Left lung (tissue), 10 donors: ENCODE data around the gene SLC49A4. TPM values are rescaled to one million over a fixed set of nuclear protein-coding genes. Genes with fewer than 3 reads are reported as not detected.

Experiments used
- ATAC-seq: fragments of 200-7000 bp; cut with Tn5 transposase; one replicate; pipeline ENCODE4 v1.9.1; 2020; ENCODE audit warnings: moderate library complexity
- DNase-seq, 4 donors: peaks; one replicate each; pipeline ENCODE4 v3.0.0-alpha.2; 2013 to 2020
- H3K27ac ChIP-seq, 2 donors: fragments of 200-600 bp; sonication (generic) in 1 of 2; one replicate each; pipeline versions ENCODE4 v1.5.0 to v1.8.0; 2020 to 2021
- H3K27me3 ChIP-seq, 2 donors: fragments of 200-600 bp; sonication (generic) in 1 of 2; one replicate each; pipeline versions ENCODE4 v1.5.0 to v1.8.0; 2020 to 2021
- H3K36me3 ChIP-seq, 2 donors: fragments of 200-600 bp; sonication (generic) in 1 of 2; one replicate each; pipeline versions ENCODE4 v1.5.0 to v1.8.0; 2020 to 2021
- H3K4me1 ChIP-seq, 2 donors: fragments of 200-600 bp; one replicate each; pipeline ENCODE4 v1.8.0; 2021
- H3K4me3 ChIP-seq, 2 donors: fragments of 200-600 bp; sonication (generic) in 1 of 2; one replicate each; pipeline versions ENCODE4 v1.5.0 to v1.8.0; 2020 to 2021; ENCODE audit warnings: mild to moderate bottlenecking in 1 of 2
- H3K9me3 ChIP-seq, 2 donors: fragments of 200-600 bp; sonication (generic) in 1 of 2; one replicate each; pipeline versions ENCODE4 v1.5.0 to v1.8.0; 2020 to 2021
- CTCF ChIP-seq, 2 donors: fragments of 200-600 bp; sonication (generic) in 1 of 2; IDR thresholded peaks; one replicate each; pipeline versions ENCODE4 v1.5.0 to v1.8.0; 2021; ENCODE audit warnings: antibody characterized with exemption in 2 of 2
- intact Hi-C, 2 donors: fragments of 100-400 bp; cut with DNase I; formaldehyde crosslinking; loops; one replicate each; pipeline versions ENCODE4 v1.11.2 to v1.14.2; 2022
- polyA plus RNA-seq, 6 donors: library from polyadenylated mRNA; unstranded; fragments of 120-200 nt; gene quantifications; one replicate each; pipeline ENCODE4 v1.2.1, GENCODE V29; 2013; ENCODE audit not compliant: insufficient read length in 6 of 6
- total RNA-seq, 2 donors: library from RNA; stranded (reverse); fragmentation: NEBNext Ultra II Directional; extraction: Animal tissue kit (Norgen Biotek cat#: 25700); gene quantifications; one replicate each; pipeline ENCODE4 v1.2.1, GENCODE V29; 2021
- donor health status: DM: no; HTN: yes; CAD: no.
- donor health status: DM: no; HTN: no; CAD: no.

SLC49A4 gene
- total and polyA plus RNA-seq, 8 donors: 9.6 to 19.2 (median 10.9) TPM

GRCh38 chr3:122843604-122844003 lies 48.7 kb downstream of the SLC49A4 start:
- Histone ChIP-seq H3K4me3 (no peak overlapping the region), H3K27ac (no peak overlapping the region), H3K27me3 (no peaks in the 10 kb centered on the region), H3K9me3 (no peaks in the 10 kb centered on the region), H3K36me3 (peaks cover 0 to 19% of the 10 kb centered on the region in 2 donors), H3K4me1 (no peaks in the 10 kb centered on the region)
- no peak for DNase-seq
- intact Hi-C loops: no loop called here
- no peak for TF ChIP-seq CTCF (IDR thresholded peaks at IDR 0.05)
- no peak for ATAC-seq

GRCh38 chr3:122857019-122857418 lies 62.1 kb downstream of the SLC49A4 start:
- no peaks in the 10 kb centered on the region for H3K4me1 ChIP-seq
- H3K9me3 ChIP-seq: no peaks in the 10 kb centered on the region
- no peak for TF ChIP-seq CTCF (IDR thresholded peaks at IDR 0.05)
- H3K27ac ChIP-seq: no peak overlapping the region
- DNase-seq (no peak), ATAC-seq (no peak)
- intact Hi-C loops: no loop called here
- no peak overlapping the region for H3K4me3 ChIP-seq
- peaks cover 0 to 29% of the 10 kb centered on the region in 2 donors for H3K36me3 ChIP-seq
- no peaks in the 10 kb centered on the region for H3K27me3 ChIP-seq

GRCh38 chr3:122858373-122858772 lies 63.5 kb downstream of the SLC49A4 start:
- H3K27ac ChIP-seq: no peak overlapping the region
- peaks cover 0 to 29% of the 10 kb centered on the region in 2 donors for H3K36me3 ChIP-seq
- no peak overlapping the region for H3K4me3 ChIP-seq
- intact Hi-C loops: no loop called here
- no peak for TF ChIP-seq CTCF (IDR thresholded peaks at IDR 0.05)
- ATAC-seq: no peak
- no peaks in the 10 kb centered on the region for H3K9me3 ChIP-seq
- H3K4me1 ChIP-seq: no peaks in the 10 kb centered on the region
- DNase-seq: peak in 1 of 4 donors; percentile 14
- H3K27me3 ChIP-seq: no peaks in the 10 kb centered on the region

- intact Hi-C loops: no loop called here
- Histone ChIP-seq H3K36me3 (peaks cover 0 to 34% of the 10 kb centered on the region in 2 donors), H3K27ac (no peak overlapping the region), H3K9me3 (no peaks in the 10 kb centered on the region), H3K4me3 (no peak overlapping the region), H3K4me1 (no peaks in the 10 kb centered on the region), H3K27me3 (no peaks in the 10 kb centered on the region)
- no peak for TF ChIP-seq CTCF (IDR thresholded peaks at IDR 0.05)
- DNase-seq (no peak), ATAC-seq (no peak)
Measured at GRCh38 chr3:122859021-122859805, 64.3 kb downstream of the SLC49A4 start.

GRCh38 chr3:122862381-122862780 lies 67.5 kb downstream of the SLC49A4 start:
- no peak overlapping the region for H3K27ac ChIP-seq
- H3K4me1 ChIP-seq: no peaks in the 10 kb centered on the region
- TF ChIP-seq CTCF (IDR thresholded peaks at IDR 0.05): no peak
- DNase-seq (no peak), ATAC-seq (no peak)
- H3K9me3 ChIP-seq: no peaks in the 10 kb centered on the region
- intact Hi-C loops: no loop called here
- no peaks in the 10 kb centered on the region for H3K27me3 ChIP-seq
- peaks cover 0 to 36% of the 10 kb centered on the region in 2 donors for H3K36me3 ChIP-seq
- H3K4me3 ChIP-seq: no peak overlapping the region
